D721Med (cell line): ENCODE results near the gene CRYBG3.
"Not testable (repeated sequence)": the region's sequence is repeated elsewhere in the genome, so short reads cannot be mapped to it uniquely, and the experiment has no call there.

ENCODE experiments used
- DNase-seq: peaks from one replicate; pipeline ENCODE4 v3.0.0; 2011; ENCODE audit warnings: low spot score; ENCODE audit not compliant: insufficient read length
- FAIRE-seq: peaks from 2 replicates; lab custom pipeline; 2011; peaks lifted over from hg19 to GRCh38; lab: Jason Lieb, UNC
- TF ChIP-seq, protein P1 (sequence below): IDR thresholded peaks from 2 replicates; pipeline ENCODE4 v1.5.1; 2012; ENCODE audit warnings: mild to moderate bottlenecking, control low read depth; ENCODE audit not compliant: insufficient read depth; ENCODE audit errors: missing control alignments

CRYBG3 gene

DNA sequence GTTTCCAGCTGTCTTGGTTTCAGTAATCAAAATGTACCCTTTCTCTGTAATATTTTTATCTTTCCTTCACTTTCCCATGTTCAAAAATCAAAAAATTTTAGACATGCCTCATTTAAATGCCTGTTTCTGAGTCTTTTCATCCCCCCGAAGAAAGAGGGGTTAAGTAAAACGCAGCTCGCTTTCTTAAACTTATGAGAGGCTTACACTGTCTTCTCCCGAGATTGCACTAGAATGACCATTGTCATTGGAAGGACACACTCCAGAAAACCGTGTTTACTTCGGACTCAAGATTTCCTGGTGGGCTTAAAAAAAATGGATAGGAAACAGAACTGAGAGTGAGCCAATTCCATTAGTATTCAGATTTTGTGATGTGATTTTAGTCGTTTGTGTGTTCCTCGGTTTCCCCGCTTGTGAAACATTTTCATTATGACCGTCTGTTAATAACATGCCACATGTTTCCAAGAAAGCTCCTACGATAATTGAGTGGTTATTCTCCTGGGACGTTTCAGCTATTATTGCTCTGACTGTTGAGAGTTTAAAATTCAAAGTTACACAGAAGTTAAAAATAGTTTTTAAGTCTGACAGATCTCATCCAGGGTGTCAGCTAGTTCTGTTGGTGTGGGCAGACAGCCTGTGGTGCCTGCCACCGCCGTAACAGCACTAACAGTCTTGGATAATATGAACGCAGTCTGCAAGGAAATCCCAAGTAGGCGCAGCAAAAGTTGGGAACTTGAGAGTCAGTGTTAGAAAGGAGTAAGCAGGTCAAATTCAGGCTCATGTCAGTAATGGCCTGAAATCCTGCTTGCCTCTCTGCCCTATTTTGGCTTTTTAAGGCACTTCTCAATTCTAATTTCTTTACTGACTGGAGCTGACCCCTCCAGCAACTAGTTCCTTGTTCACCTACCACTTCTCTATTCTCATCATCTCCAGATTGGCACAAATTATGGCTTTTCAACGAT is 1.5 kb downstream of the CRYBG3 start:
- no peak for FAIRE-seq
- TF ChIP-seq, protein P1, sequence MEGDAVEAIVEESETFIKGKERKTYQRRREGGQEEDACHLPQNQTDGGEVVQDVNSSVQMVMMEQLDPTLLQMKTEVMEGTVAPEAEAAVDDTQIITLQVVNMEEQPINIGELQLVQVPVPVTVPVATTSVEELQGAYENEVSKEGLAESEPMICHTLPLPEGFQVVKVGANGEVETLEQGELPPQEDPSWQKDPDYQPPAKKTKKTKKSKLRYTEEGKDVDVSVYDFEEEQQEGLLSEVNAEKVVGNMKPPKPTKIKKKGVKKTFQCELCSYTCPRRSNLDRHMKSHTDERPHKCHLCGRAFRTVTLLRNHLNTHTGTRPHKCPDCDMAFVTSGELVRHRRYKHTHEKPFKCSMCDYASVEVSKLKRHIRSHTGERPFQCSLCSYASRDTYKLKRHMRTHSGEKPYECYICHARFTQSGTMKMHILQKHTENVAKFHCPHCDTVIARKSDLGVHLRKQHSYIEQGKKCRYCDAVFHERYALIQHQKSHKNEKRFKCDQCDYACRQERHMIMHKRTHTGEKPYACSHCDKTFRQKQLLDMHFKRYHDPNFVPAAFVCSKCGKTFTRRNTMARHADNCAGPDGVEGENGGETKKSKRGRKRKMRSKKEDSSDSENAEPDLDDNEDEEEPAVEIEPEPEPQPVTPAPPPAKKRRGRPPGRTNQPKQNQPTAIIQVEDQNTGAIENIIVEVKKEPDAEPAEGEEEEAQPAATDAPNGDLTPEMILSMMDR = no peak
- DNase-seq = no peak

DNA sequence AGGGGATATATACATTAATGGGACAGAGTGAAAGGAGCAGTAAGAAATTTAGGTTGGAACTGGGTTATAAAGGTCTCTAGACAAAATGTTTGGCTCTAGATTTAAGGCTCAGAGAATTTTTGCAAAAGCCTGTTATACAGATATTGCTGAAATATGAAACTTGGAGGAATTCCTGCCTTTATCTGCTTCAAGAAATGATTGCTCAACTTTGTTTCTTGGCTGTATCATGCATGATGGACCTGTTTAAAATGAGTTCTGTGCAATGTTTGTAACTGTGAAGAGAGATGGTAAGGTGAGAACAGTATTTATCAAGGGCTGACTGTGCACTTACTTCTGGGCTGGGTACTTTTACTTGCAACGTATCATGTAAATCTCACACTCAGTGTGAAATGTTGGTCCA is 3.3 kb downstream of the CRYBG3 start:
- TF ChIP-seq, protein P1 = no peak
- DNase-seq (no peak), FAIRE-seq (no peak)

DNA sequence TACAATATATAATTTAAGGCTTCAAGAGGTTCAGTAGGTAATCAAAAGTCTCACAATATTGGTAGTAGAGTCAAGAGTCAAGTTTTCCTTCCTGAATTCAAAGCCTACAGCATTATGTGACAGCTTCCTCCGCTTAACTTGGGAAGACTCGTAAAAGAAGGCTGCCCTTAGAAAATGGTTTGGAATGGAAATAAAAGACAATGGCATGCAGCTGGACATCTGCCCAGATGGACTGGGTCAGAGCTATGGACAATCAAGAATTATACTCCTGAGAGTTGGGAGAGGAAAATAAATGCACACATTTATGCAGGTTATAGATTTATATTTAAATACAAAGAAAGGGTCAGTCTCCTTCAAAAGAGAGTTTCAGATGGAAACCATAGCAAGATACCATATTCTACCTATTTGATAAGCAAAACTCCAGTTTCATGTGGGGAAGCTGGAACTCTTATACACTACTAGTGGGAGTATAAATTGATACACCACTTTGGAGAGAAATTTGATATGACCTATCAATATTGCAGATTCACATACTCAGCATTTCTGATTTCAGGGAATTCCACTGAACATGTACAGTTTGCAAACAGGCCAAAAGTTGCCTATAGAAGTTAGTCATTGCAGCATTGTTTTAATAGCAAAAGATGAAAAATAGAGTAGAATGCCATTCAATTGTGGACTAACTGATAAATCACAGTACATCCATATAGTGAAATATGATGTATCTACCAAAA is 6.1 kb downstream of the CRYBG3 start:
- TF ChIP-seq, protein P1 = no peak
- FAIRE-seq (no peak), DNase-seq (no peak)

DNA sequence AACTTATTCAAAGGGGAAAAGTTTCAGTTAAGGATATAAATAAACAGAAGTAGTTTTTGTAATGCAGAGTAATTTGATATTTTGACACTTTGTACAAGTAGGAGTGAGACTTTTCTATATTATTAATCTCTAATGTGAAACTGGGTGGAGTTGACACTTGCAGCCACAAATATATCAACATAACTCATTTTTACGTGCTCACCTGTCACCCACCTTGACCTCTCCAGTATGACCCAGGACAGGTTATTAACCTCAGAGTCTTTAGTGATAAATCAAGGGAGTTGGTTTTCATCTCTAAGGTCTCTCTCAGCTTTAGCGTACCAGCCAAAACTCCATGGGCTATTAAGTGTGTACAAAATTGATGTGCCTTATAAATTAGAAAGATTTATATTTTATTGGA is 7.4 kb downstream of the CRYBG3 start:
- no peak for FAIRE-seq
- no peak for DNase-seq
- TF ChIP-seq, protein P1 = no peak

DNA sequence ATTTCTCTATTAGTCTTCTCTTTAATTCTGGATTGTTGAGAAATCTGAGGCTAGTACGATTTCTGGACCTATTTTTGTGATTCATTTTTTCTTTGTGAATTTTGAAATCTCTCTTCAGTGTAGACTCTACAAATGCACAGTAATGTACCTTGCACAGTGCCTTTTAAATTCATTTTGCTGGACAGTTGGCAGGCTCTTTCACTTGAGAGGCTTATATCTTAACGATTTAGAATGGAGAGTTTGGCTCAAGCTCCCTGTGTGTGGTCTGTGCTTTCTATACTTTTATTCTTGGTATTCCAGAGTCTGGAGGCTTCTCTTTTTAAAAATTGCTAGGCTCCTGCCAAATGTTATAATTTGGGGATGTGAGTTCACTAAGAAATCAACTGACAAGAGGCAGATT is 8.8 kb downstream of the CRYBG3 start:
- TF ChIP-seq, protein P1 = no peak
- FAIRE-seq = no peak
- no peak for DNase-seq

DNA sequence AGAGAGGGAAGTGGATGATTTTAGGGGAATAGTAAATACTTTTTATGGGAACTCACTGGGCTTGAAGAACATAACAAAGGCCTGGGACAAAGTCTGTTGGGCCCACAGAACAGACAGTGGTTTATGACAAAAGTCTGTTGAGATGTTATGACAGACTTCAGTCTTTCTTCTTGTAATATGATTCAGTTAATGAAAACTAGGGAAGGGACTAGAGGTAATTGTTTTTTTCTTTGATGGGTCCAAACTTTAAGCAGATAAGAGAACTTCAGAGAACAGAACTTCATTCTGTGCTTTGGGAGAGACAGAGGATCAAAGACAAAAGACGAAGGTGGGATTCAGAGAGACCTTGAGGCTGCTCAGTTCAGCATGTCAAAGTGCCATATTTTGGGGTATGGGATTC is 9.3 kb downstream of the CRYBG3 start:
- DNase-seq (no peak), FAIRE-seq (no peak)
- TF ChIP-seq, protein P1 = no peak

DNA sequence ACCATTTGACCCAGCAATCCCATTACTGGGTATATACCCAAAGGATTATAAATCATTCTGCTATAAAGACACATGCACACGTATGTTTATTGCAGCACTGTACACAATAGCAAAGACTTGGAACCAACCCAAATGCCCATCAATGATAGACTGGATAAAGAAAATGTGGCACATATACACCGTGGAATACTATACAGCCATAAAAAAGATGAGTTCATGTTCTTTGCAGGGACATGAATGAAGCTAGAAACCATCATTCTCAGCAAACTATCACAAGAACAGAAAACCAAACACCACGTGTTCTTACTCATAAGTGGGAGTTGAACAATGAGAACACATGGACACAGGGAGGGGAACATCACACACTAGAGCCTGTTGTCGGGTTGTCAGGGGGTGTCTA is 11.4 kb downstream of the CRYBG3 start:
- not testable (repeated sequence) for DNase-seq, FAIRE-seq
